HEK293 (cell line): Measurements from ENCODE around the gene TM7SF2.

Source experiments
- CTCF ChIA-PET: fragments of 350-600 bp; formaldehyde crosslinking; extraction: SDS; loops from one replicate; lab custom pipeline; 2021; ENCODE audit warnings: antibody characterized with exemption; lab: Yijun Ruan, JAX
- POLR2A ChIA-PET: fragments of 300-600 bp; formaldehyde crosslinking; extraction: SDS; loops from one replicate; lab custom pipeline; 2020; ENCODE audit warnings: antibody characterized with exemption, inconsistent platforms; lab: Yijun Ruan, JAX
- H3K27ac ChIP-seq: fragments of 200-500 bp; sonication (Bioruptor generic); 2 replicates; pipeline ENCODE4 v1.5.1; 2014; ENCODE audit warnings: low read depth, low read length, control low read depth, inconsistent platforms; ENCODE audit errors: extremely low read depth
- H3K36me3 ChIP-seq, 2 experiments: fragments of 200-500 bp in 1 of 2; sonication (Bioruptor generic) in 1 of 2; 1 replicate in 1 of 2; 2 replicates in 1 of 2; pipeline ENCODE4 v1.5.1; 2014 to 2017; ENCODE audit warnings: inconsistent platforms in 2 of 2, low read length in 2 of 2; ENCODE audit not compliant: control insufficient read depth in 2 of 2, insufficient read depth in 1 of 2
- H3K4me1 ChIP-seq: fragments of 200-500 bp; sonication (Bioruptor generic); 2 replicates; pipeline ENCODE4 v1.5.1; 2014; ENCODE audit warnings: mild to moderate bottlenecking, low read length, inconsistent platforms; ENCODE audit not compliant: control insufficient read depth, insufficient read depth
- H3K4me3 ChIP-seq: 2 replicates; pipeline ENCODE4 v1.5.1; 2011; ENCODE audit warnings: low read depth, mild to moderate bottlenecking, control low read depth, low read length, moderate library complexity
- H3K9me3 ChIP-seq: fragments of 200-500 bp; sonication (Bioruptor generic); 2 replicates; pipeline ENCODE4 v1.5.1; 2014; ENCODE audit warnings: low read depth, low read length, inconsistent platforms; ENCODE audit not compliant: control insufficient read depth, insufficient read depth
- FEZF1 ChIP-seq: fragments of 450-650 bp; formaldehyde crosslinking; IDR thresholded peaks from 2 replicates; pipeline ENCODE4 v1.5.1; 2016; ENCODE audit warnings: missing biosample characterization, missing genetic modification characterization
- KLF8 ChIP-seq: fragments of 450-650 bp; formaldehyde crosslinking; IDR thresholded peaks from 2 replicates; pipeline ENCODE4 v1.5.1; 2016; ENCODE audit warnings: missing biosample characterization, missing genetic modification characterization
- ZNF140 ChIP-seq: fragments of 450-650 bp; formaldehyde crosslinking; IDR thresholded peaks from 2 replicates; pipeline ENCODE4 v1.5.1; 2016; ENCODE audit warnings: missing biosample characterization, missing genetic modification characterization
- ZNF292 ChIP-seq: fragments of 450-650 bp; formaldehyde crosslinking; IDR thresholded peaks from 2 replicates; pipeline ENCODE4 v1.5.1; 2016; ENCODE audit warnings: low read depth, missing biosample characterization, missing genetic modification characterization, borderline replicate concordance
- ZNF350 ChIP-seq: fragments of 450-650 bp; formaldehyde crosslinking; IDR thresholded peaks from 2 replicates; pipeline ENCODE4 v1.5.0; 2017; ENCODE audit warnings: missing biosample characterization, mild to moderate bottlenecking, missing genetic modification characterization
- ZNF391 ChIP-seq: fragments of 450-650 bp; formaldehyde crosslinking; IDR thresholded peaks from 2 replicates; pipeline ENCODE4 v1.5.1; 2016; ENCODE audit warnings: low read depth, missing biosample characterization, missing genetic modification characterization, borderline replicate concordance
- ZNF501 ChIP-seq: fragments of 450-650 bp; formaldehyde crosslinking; IDR thresholded peaks from 2 replicates; pipeline ENCODE4 v1.5.1; 2016; ENCODE audit warnings: missing biosample characterization, missing genetic modification characterization
- ZNF529 ChIP-seq: fragments of 450-650 bp; formaldehyde crosslinking; IDR thresholded peaks from 2 replicates; pipeline ENCODE4 v1.5.1; 2017; ENCODE audit warnings: missing genetic modification characterization, missing biosample characterization; ENCODE audit not compliant: insufficient replicate concordance
- ZNF561 ChIP-seq: fragments of 450-650 bp; IDR thresholded peaks from 2 replicates; pipeline ENCODE4 v1.5.1; 2018; ENCODE audit warnings: missing biosample characterization, missing genetic modification characterization, borderline replicate concordance
- ZNF610 ChIP-seq: fragments of 450-650 bp; formaldehyde crosslinking; IDR thresholded peaks from 2 replicates; pipeline ENCODE4 v1.5.1; 2016; ENCODE audit warnings: missing biosample characterization, missing genetic modification characterization, borderline replicate concordance
- ZNF623 ChIP-seq: fragments of 450-650 bp; formaldehyde crosslinking; IDR thresholded peaks from 2 replicates; pipeline ENCODE4 v1.5.1; 2016; ENCODE audit warnings: missing biosample characterization, missing genetic modification characterization
- ZNF701 ChIP-seq: fragments of 450-650 bp; formaldehyde crosslinking; IDR thresholded peaks from 2 replicates; pipeline ENCODE4 v1.5.1; 2016; ENCODE audit warnings: missing biosample characterization, missing genetic modification characterization
- TF ChIP-seq, protein P1 (sequence below): fragments of 450-650 bp; formaldehyde crosslinking; conservative IDR thresholded peaks from 2 replicates; pipeline ENCODE4 v1.5.1; 2016; ENCODE audit warnings: low read depth, missing biosample characterization, missing genetic modification characterization
- TF ChIP-seq, protein P2 (sequence below): fragments of 450-650 bp; formaldehyde crosslinking; IDR thresholded peaks from 2 replicates; pipeline ENCODE4 v1.5.1; 2017; ENCODE audit warnings: missing biosample characterization, missing genetic modification characterization
- TF ChIP-seq, protein P3 (sequence below): fragments of 450-650 bp; IDR thresholded peaks from 2 replicates; pipeline ENCODE4 v1.5.1; 2018; ENCODE audit warnings: missing biosample characterization, mild to moderate bottlenecking, missing genetic modification characterization
- TF ChIP-seq, protein P4 (sequence below): fragments of 450-650 bp; formaldehyde crosslinking; IDR thresholded peaks from 2 replicates; pipeline ENCODE4 v1.5.1; 2017; ENCODE audit warnings: missing biosample characterization, mild to moderate bottlenecking, missing genetic modification characterization, moderate library complexity
- TF ChIP-seq, protein P5 (sequence below): fragments of 450-650 bp; formaldehyde crosslinking; conservative IDR thresholded peaks from 2 replicates; pipeline ENCODE4 v1.5.1; 2016; ENCODE audit warnings: low read depth, missing biosample characterization, missing genetic modification characterization

Gene TM7SF2

DNA sequence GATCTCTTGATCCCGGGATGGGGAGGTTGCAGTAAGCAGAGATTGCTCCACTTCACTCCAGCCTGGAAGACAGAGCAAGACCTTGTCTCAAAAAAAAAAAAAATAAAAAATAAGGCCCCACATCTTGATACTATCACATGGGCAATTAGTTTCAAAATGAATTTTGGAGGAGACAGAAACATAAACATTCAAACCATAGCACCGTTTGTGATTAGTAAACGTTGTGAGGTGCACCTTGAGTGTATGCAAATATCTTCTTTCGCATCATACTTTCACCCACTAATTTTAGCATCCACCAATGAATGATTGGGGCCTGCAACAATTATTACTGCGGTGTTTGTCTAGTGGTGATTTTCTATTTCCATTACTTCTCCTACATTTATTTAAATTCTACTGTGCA is 47.3 kb downstream of the TM7SF2 start (continued):
- TF ChIP-seq ZNF610 (tag by site-specific recombination) (no peak), FEZF1 (tag by site-specific recombination) (no peak)
- TF ChIP-seq, protein P1, sequence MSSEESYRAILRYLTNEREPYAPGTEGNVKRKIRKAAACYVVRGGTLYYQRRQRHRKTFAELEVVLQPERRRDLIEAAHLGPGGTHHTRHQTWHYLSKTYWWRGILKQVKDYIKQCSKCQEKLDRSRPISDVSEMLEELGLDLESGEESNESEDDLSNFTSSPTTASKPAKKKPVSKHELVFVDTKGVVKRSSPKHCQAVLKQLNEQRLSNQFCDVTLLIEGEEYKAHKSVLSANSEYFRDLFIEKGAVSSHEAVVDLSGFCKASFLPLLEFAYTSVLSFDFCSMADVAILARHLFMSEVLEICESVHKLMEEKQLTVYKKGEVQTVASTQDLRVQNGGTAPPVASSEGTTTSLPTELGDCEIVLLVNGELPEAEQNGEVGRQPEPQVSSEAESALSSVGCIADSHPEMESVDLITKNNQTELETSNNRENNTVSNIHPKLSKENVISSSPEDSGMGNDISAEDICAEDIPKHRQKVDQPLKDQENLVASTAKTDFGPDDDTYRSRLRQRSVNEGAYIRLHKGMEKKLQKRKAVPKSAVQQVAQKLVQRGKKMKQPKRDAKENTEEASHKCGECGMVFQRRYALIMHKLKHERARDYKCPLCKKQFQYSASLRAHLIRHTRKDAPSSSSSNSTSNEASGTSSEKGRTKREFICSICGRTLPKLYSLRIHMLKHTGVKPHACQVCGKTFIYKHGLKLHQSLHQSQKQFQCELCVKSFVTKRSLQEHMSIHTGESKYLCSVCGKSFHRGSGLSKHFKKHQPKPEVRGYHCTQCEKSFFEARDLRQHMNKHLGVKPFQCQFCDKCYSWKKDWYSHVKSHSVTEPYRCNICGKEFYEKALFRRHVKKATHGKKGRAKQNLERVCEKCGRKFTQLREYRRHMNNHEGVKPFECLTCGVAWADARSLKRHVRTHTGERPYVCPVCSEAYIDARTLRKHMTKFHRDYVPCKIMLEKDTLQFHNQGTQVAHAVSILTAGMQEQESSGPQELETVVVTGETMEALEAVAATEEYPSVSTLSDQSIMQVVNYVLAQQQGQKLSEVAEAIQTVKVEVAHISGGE (tag by site-specific recombination), result no peak
- TF ChIP-seq, all 188 proteins: peak for 0

DNA sequence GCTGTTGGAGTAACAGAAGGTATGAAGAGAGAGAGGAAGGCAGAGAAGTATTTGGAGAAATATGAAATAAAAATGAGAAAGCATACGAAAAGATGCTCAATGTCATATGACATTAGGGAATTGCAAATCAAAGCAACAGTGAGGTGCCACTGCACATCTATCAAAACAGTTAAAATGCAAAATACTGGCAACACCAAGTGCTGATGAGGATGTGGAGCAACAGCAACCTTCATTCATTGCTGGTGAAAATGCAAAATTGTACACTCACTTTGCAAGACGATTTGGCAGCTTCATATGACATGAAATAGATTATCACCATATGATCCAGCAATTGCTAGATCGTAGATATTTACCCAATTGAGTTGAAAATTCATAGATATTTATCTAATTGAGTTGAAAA is 49.0 kb downstream of the TM7SF2 start:
- ChIA-PET POLR2A (interaction anchor here (1.7 kb wide), 1 partner anchor 26 kb away, joined by 4 read pairs; no protein-coding TSS in a partner anchor), CTCF (no interaction called here)
- Histone ChIP-seq H3K4me3 (no peak overlapping the region), H3K36me3 (no peaks in the 10 kb centered on the region), H3K4me1 (no peaks in the 10 kb centered on the region), H3K27ac (no peak overlapping the region), H3K9me3 (no peaks in the 10 kb centered on the region)
- TF ChIP-seq ZNF292 (no peak), ZNF701 (tag by site-specific recombination) (no peak), ZNF623 (no peak), ZNF501 (tag by site-specific recombination) (no peak), ZNF529 (tag by site-specific recombination) (no peak), ZNF561 (tag by site-specific recombination) (no peak), KLF8 (tag by site-specific recombination) (no peak), ZNF350 (no peak), ZNF391 (tag by site-specific recombination) (no peak), ZNF140 (tag by site-specific recombination) (no peak)
- TF ChIP-seq, protein P2, sequence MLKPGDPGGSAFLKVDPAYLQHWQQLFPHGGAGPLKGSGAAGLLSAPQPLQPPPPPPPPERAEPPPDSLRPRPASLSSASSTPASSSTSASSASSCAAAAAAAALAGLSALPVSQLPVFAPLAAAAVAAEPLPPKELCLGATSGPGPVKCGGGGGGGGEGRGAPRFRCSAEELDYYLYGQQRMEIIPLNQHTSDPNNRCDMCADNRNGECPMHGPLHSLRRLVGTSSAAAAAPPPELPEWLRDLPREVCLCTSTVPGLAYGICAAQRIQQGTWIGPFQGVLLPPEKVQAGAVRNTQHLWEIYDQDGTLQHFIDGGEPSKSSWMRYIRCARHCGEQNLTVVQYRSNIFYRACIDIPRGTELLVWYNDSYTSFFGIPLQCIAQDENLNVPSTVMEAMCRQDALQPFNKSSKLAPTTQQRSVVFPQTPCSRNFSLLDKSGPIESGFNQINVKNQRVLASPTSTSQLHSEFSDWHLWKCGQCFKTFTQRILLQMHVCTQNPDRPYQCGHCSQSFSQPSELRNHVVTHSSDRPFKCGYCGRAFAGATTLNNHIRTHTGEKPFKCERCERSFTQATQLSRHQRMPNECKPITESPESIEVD (tag by site-specific recombination), result no peak
- TF ChIP-seq, protein P3, sequence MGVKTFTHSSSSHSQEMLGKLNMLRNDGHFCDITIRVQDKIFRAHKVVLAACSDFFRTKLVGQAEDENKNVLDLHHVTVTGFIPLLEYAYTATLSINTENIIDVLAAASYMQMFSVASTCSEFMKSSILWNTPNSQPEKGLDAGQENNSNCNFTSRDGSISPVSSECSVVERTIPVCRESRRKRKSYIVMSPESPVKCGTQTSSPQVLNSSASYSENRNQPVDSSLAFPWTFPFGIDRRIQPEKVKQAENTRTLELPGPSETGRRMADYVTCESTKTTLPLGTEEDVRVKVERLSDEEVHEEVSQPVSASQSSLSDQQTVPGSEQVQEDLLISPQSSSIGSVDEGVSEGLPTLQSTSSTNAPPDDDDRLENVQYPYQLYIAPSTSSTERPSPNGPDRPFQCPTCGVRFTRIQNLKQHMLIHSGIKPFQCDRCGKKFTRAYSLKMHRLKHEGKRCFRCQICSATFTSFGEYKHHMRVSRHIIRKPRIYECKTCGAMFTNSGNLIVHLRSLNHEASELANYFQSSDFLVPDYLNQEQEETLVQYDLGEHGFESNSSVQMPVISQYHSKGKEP (tag by site-specific recombination), result no peak
- TF ChIP-seq, protein P4, sequence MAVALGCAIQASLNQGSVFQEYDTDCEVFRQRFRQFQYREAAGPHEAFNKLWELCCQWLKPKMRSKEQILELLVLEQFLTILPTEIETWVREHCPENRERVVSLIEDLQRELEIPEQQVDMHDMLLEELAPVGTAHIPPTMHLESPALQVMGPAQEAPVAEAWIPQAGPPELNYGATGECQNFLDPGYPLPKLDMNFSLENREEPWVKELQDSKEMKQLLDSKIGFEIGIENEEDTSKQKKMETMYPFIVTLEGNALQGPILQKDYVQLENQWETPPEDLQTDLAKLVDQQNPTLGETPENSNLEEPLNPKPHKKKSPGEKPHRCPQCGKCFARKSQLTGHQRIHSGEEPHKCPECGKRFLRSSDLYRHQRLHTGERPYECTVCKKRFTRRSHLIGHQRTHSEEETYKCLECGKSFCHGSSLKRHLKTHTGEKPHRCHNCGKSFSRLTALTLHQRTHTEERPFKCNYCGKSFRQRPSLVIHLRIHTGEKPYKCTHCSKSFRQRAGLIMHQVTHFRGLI (tag by site-specific recombination), result no peak
- TF ChIP-seq, protein P5, sequence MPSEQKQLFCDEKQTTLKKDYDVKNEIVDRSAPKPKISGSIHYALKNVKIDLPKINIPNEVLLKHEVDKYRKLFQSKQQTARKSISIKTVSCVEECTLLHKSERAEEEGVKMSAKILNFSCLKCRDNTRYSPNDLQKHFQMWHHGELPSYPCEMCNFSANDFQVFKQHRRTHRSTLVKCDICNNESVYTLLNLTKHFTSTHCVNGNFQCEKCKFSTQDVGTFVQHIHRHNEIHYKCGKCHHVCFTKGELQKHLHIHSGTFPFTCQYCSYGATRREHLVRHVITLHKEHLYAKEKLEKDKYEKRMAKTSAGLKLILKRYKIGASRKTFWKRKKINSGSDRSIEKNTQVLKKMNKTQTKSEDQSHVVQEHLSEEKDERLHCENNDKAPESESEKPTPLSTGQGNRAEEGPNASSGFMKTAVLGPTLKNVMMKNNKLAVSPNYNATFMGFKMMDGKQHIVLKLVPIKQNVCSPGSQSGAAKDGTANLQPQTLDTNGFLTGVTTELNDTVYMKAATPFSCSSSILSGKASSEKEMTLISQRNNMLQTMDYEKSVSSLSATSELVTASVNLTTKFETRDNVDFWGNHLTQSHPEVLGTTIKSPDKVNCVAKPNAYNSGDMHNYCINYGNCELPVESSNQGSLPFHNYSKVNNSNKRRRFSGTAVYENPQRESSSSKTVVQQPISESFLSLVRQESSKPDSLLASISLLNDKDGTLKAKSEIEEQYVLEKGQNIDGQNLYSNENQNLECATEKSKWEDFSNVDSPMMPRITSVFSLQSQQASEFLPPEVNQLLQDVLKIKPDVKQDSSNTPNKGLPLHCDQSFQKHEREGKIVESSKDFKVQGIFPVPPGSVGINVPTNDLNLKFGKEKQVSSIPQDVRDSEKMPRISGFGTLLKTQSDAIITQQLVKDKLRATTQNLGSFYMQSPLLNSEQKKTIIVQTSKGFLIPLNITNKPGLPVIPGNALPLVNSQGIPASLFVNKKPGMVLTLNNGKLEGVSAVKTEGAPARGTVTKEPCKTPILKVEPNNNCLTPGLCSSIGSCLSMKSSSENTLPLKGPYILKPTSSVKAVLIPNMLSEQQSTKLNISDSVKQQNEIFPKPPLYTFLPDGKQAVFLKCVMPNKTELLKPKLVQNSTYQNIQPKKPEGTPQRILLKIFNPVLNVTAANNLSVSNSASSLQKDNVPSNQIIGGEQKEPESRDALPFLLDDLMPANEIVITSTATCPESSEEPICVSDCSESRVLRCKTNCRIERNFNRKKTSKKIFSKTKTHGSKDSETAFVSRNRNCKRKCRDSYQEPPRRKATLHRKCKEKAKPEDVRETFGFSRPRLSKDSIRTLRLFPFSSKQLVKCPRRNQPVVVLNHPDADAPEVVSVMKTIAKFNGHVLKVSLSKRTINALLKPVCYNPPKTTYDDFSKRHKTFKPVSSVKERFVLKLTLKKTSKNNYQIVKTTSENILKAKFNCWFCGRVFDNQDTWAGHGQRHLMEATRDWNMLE (tag by site-specific recombination), result no peak
